Measurements from ENCODE around the gene RAB9A. TPM values are rescaled to one million over a fixed set of nuclear protein-coding genes. Genes with fewer than 3 reads are reported as not detected.

Gene RAB9A
- total RNA-seq, 1 experiment from 2014 or later: 29.5 TPM

DNA sequence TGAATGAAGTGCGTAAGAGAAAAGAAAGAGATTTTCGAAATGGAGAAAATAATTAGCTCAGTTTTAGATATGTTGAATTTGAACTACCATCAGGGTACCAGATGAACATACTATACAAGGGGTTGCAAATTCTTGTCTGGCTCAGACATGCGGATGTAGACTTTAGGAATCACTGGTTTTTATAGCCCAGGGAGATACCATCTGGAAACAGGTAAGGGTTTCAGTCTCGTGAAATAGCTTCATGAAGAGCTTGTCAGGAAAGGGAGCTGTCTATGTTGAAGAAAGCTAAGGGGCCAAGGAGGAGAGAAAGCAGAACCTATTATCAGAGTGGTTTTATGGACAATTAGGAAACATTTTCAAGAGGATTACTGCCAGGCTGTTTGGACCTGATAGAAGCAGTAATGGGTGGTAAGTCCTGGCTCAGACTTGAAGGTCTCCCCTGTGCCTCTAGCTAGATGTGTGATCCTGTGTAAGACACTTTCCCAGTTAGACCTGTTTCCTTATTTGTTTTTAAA is 6.7 kb downstream of the RAB9A start:
- ATAC-seq: no peak
- Histone ChIP-seq H3K4me2 (ENCODE audit: low read length) (no peak overlapping the region), H2AFZ (ENCODE audit: low read length) (no peak overlapping the region), H3K36me3 (ENCODE audit: low read depth, low read length) (no peaks in the 10 kb centered on the region), H4K20me1 (ENCODE audit: low read length) (peaks cover 26% of the 10 kb centered on the region; the same call in 1 of the 2 replicates), H3K9me2 (replicated peaks; ENCODE audit: low read length) (no peaks in the 10 kb centered on the region), H3K27me3 (ENCODE audit: low read length) (no peaks in the 10 kb centered on the region), H3K4me1 (ENCODE audit: insufficient read depth, low read length) (peaks cover 10% of the 10 kb centered on the region), H3K4me3 (ENCODE audit: low read length) (no peak overlapping the region), H3K27ac (ENCODE audit: low read length) (no peak overlapping the region), H3K9me3 (ENCODE audit: low read length) (no peaks in the 10 kb centered on the region), H3K79me2 (ENCODE audit: low read length) (peaks cover 93% of the 10 kb centered on the region), H3K9ac (ENCODE audit: low read length) (no peak overlapping the region), H3F3A (ENCODE audit: low read length, unreplicated experiment) (no peaks in the 10 kb centered on the region)
- intact Hi-C loops (cut with micrococcal nuclease): no loop called here
- no TSS peak for BruUV-seq (replicated peaks)
- DNase-seq: no peak
- POLR2A ChIA-PET (ENCODE audit: unreplicated experiment): interaction anchor here (0.6 kb wide), 1 partner anchor 32 kb away, joined by 3 read pairs; no protein-coding TSS in a partner anchor
- TF ChIP-seq EZH2phosphoT487 (IDR thresholded peaks at IDR 0.05; ENCODE audit: borderline replicate concordance, low read length) (no peak), CTCF (conservative IDR thresholded peaks at IDR 0.05; ENCODE audit: low read depth, low read length) (no peak), EZH2 (IDR thresholded peaks at IDR 0.05; ENCODE audit: low read length, unreplicated experiment) (no peak)
- CTCF ChIA-PET: no interaction called here

GRCh38 chrX:13697455-13697854 is 8.5 kb downstream of the RAB9A start:
- no peak for TF ChIP-seq CTCF (conservative IDR thresholded peaks at IDR 0.05; ENCODE audit: low read depth, low read length)
- no peak for ATAC-seq
- Histone ChIP-seq H4K20me1 (ENCODE audit: low read length) (peaks cover 22% of the 10 kb centered on the region; the same call in 1 of the 2 replicates), H2AFZ (ENCODE audit: low read length) (no peak overlapping the region), H3K4me3 (ENCODE audit: low read length) (no peak overlapping the region), H3K4me1 (ENCODE audit: insufficient read depth, low read length) (0 out of 2 replicates have a peak, but pooled peaks cover 4% of the 10 kb centered on the region), H3F3A (ENCODE audit: low read length, unreplicated experiment) (no peaks in the 10 kb centered on the region), H3K27ac (ENCODE audit: low read length) (no peak overlapping the region), H3K4me2 (ENCODE audit: low read length) (no peak overlapping the region), H3K9ac (ENCODE audit: low read length) (no peak overlapping the region), H3K36me3 (ENCODE audit: low read depth, low read length) (no peaks in the 10 kb centered on the region), H3K27me3 (ENCODE audit: low read length) (no peaks in the 10 kb centered on the region), H3K79me2 (ENCODE audit: low read length) (peaks cover 83% of the 10 kb centered on the region), H3K9me2 (replicated peaks; ENCODE audit: low read length) (no peaks in the 10 kb centered on the region), H3K9me3 (ENCODE audit: low read length) (no peaks in the 10 kb centered on the region)
- no TSS peak for BruUV-seq (replicated peaks)
- POLR2A ChIA-PET (ENCODE audit: unreplicated experiment): no interaction called here
- intact Hi-C loops (cut with micrococcal nuclease): no loop called here
- no peak for DNase-seq
- CTCF ChIA-PET: no interaction called here

GRCh38 chrX:13697976-13698375 is 9.0 kb downstream of the RAB9A start:
- Histone ChIP-seq H2AFZ (ENCODE audit: low read length) (no peak overlapping the region), H3K36me3 (ENCODE audit: low read depth, low read length) (no peaks in the 10 kb centered on the region), H3K27ac (ENCODE audit: low read length) (no peak overlapping the region), H3K4me3 (ENCODE audit: low read length) (no peak overlapping the region), H3K4me1 (ENCODE audit: insufficient read depth, low read length) (no peaks in the 10 kb centered on the region), H3K27me3 (ENCODE audit: low read length) (no peaks in the 10 kb centered on the region), H3F3A (ENCODE audit: low read length, unreplicated experiment) (no peaks in the 10 kb centered on the region), H3K79me2 (ENCODE audit: low read length) (peaks cover 83% of the 10 kb centered on the region), H3K9me3 (ENCODE audit: low read length) (no peaks in the 10 kb centered on the region), H3K4me2 (ENCODE audit: low read length) (no peak overlapping the region), H3K9me2 (replicated peaks; ENCODE audit: low read length) (no peaks in the 10 kb centered on the region), H4K20me1 (ENCODE audit: low read length) (peaks cover 17% of the 10 kb centered on the region; the same call in 1 of the 2 replicates), H3K9ac (ENCODE audit: low read length) (no peak overlapping the region)
- intact Hi-C loops (cut with micrococcal nuclease): no loop called here
- ChIA-PET POLR2A (ENCODE audit: unreplicated experiment) (interaction anchor here (0.6 kb wide), 1 partner anchor 37 kb away, joined by 4 read pairs; no protein-coding TSS in a partner anchor), CTCF (no interaction called here)
- BruUV-seq (replicated peaks): no TSS peak
- DNase-seq (no peak), ATAC-seq (no peak)
- no peak for TF ChIP-seq CTCF (conservative IDR thresholded peaks at IDR 0.05; ENCODE audit: low read depth, low read length)
- TF ChIP-seq EZH2 (IDR thresholded peaks at IDR 0.05; ENCODE audit: low read length, unreplicated experiment): no peak
- no peak for TF ChIP-seq EZH2phosphoT487 (IDR thresholded peaks at IDR 0.05; ENCODE audit: borderline replicate concordance, low read length)

All from PC-3 (cell line).